ENCODE results near the gene MGMT.

DNA sequence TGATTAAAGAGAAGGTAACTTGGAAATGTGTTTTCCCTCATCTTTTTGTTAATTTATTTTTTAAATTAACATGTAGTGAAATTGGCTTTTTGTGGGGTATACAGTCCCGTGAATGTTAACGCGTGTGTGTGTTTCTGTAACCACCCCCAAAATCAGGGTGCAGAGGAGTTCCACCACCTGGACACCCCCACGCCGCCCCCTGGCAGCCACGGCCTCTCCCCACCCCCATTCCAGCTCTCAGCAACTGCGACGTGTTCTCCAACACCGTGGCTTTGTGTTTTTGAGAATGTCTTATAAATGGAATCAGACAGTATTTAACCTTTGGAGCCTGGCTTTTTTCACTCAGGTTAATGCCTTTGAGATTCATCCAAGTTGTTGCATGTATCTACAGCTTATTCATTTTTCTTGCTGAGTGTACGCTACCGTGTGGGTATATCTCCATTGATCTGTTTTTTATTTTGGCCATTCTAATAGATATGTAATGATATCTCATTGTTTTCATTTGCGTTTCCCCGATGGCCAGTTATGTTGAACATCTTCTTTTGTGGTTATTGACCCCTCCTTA is 278.2 kb downstream of the MGMT start:
- TF ChIP-seq, protein P1, sequence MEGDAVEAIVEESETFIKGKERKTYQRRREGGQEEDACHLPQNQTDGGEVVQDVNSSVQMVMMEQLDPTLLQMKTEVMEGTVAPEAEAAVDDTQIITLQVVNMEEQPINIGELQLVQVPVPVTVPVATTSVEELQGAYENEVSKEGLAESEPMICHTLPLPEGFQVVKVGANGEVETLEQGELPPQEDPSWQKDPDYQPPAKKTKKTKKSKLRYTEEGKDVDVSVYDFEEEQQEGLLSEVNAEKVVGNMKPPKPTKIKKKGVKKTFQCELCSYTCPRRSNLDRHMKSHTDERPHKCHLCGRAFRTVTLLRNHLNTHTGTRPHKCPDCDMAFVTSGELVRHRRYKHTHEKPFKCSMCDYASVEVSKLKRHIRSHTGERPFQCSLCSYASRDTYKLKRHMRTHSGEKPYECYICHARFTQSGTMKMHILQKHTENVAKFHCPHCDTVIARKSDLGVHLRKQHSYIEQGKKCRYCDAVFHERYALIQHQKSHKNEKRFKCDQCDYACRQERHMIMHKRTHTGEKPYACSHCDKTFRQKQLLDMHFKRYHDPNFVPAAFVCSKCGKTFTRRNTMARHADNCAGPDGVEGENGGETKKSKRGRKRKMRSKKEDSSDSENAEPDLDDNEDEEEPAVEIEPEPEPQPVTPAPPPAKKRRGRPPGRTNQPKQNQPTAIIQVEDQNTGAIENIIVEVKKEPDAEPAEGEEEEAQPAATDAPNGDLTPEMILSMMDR (conservative IDR thresholded peaks at IDR 0.05 in 1 of 2, IDR thresholded peaks at IDR 0.05 in 1 of 2; ENCODE audit: extremely low read depth in 1 of 2, insufficient read depth in 1 of 2, low read depth in 1 of 2, low read length in 2 of 2), result no peak
- TF ChIP-seq EZH2 (IDR thresholded peaks at IDR 0.05; ENCODE audit: borderline replicate concordance, low read length), result no peak
